MM.1S (cell line): ENCODE data around the gene ADO.
A peak's percentile ranks its signal among the peaks of the same experiment; 100 is the strongest.

Source experiments
- DNase-seq: peaks from one replicate; pipeline ENCODE4 v3.0.0-alpha.2; 2015
- H2AFZ ChIP-seq: fragments of 300-600 bp; sonication (generic); 2 replicates; pipeline ENCODE4 v1.6.0; 2016; ENCODE audit warnings: antibody characterized with exemption, low read length
- H3F3A ChIP-seq: fragments of 300-600 bp; sonication (generic); 2 replicates; pipeline ENCODE4 v1.6.1; 2016; ENCODE audit warnings: mild to moderate bottlenecking, antibody characterized with exemption, low read length, moderate library complexity, mixed read lengths; ENCODE audit not compliant: insufficient read depth
- H3K27ac ChIP-seq: fragments of 300-600 bp; sonication (generic); 2 replicates; pipeline ENCODE4 v1.5.1; 2016; ENCODE audit warnings: mild to moderate bottlenecking, low read length
- H3K27me3 ChIP-seq: fragments of 300-600 bp; sonication (generic); replicated peaks from 2 replicates; pipeline ENCODE4 v1.6.0; 2016; ENCODE audit warnings: low read length; ENCODE audit not compliant: insufficient read depth
- H3K36me3 ChIP-seq: fragments of 300-600 bp; sonication (generic); replicated peaks from 2 replicates; pipeline ENCODE4 v1.6.1; 2016; ENCODE audit warnings: mild to moderate bottlenecking, low read length, mixed read lengths; ENCODE audit not compliant: insufficient read depth
- H3K4me1 ChIP-seq: fragments of 300-600 bp; sonication (generic); 2 replicates; pipeline ENCODE4 v1.6.1; 2016; ENCODE audit warnings: low read length, mixed read lengths
- H3K4me2 ChIP-seq: fragments of 300-600 bp; sonication (generic); 2 replicates; pipeline ENCODE4 v1.6.0; 2016; ENCODE audit warnings: low read depth, low read length
- H3K4me3 ChIP-seq: fragments of 300-600 bp; sonication (generic); 2 replicates; pipeline ENCODE4 v1.5.1; 2016; ENCODE audit warnings: low read length, mixed read lengths
- H3K79me2 ChIP-seq: fragments of 300-600 bp; sonication (generic); 2 replicates; pipeline ENCODE4 v1.6.1; 2016; ENCODE audit warnings: mixed run types, low read length, mixed read lengths
- H3K9ac ChIP-seq: fragments of 300-600 bp; sonication (generic); 2 replicates; pipeline ENCODE4 v1.6.1; 2016; ENCODE audit warnings: low read length, mixed read lengths
- H3K9me2 ChIP-seq: fragments of 300-600 bp; sonication (generic); replicated peaks from 2 replicates; pipeline ENCODE4 v1.6.1; 2016; ENCODE audit warnings: mild to moderate bottlenecking, low read length, mixed read lengths; ENCODE audit not compliant: insufficient read depth
- H3K9me3 ChIP-seq: fragments of 300-600 bp; sonication (generic); replicated peaks from 2 replicates; pipeline ENCODE4 v1.6.1; 2016; ENCODE audit warnings: mild to moderate bottlenecking, low read length, mixed read lengths; ENCODE audit not compliant: insufficient read depth
- H4K20me1 ChIP-seq: fragments of 300-600 bp; sonication (generic); 2 replicates; pipeline ENCODE4 v1.6.1; 2016; ENCODE audit warnings: mild to moderate bottlenecking, low read length, moderate library complexity, mixed read lengths; ENCODE audit not compliant: insufficient read depth
- CTCF ChIP-seq: fragments of 300-600 bp; sonication (generic); IDR thresholded peaks from 2 replicates; pipeline ENCODE4 v1.5.1; 2016; ENCODE audit warnings: antibody characterized with exemption, low read length, mixed read lengths
- EZH2 ChIP-seq: fragments of 300-600 bp; sonication (generic); optimal IDR thresholded peaks from 2 replicates; pipeline ENCODE3; 2017; ENCODE audit warnings: low read depth, mild to moderate bottlenecking, antibody characterized with exemption, low read length, mixed read lengths
- EZH2phosphoT487 ChIP-seq: fragments of 300-600 bp; sonication (generic); IDR thresholded peaks from 2 replicates; pipeline ENCODE4 v1.6.1; 2018; ENCODE audit warnings: antibody characterized with exemption, low read length

The ADO gene

GRCh38 chr10:62851442-62851841, 46.9 kb downstream of the ADO start:
- Histone ChIP-seq H3K27me3 (no peaks in the 10 kb centered on the region), H3K27ac (no peak overlapping the region), H3K9me3 (no peaks in the 10 kb centered on the region), H3F3A (no peaks in the 10 kb centered on the region), H3K9me2 (no peaks in the 10 kb centered on the region), H3K79me2 (no peaks in the 10 kb centered on the region), H2AFZ (no peak overlapping the region), H4K20me1 (no peaks in the 10 kb centered on the region), H3K36me3 (no peaks in the 10 kb centered on the region), H3K9ac (no peak overlapping the region), H3K4me2 (no peak overlapping the region), H3K4me3 (no peak overlapping the region), H3K4me1 (peaks cover 20% of the 10 kb centered on the region)
- no peak for DNase-seq
- TF ChIP-seq EZH2phosphoT487 = no peak
- peak; percentile 36 for TF ChIP-seq CTCF
- no peak for TF ChIP-seq EZH2

DNA sequence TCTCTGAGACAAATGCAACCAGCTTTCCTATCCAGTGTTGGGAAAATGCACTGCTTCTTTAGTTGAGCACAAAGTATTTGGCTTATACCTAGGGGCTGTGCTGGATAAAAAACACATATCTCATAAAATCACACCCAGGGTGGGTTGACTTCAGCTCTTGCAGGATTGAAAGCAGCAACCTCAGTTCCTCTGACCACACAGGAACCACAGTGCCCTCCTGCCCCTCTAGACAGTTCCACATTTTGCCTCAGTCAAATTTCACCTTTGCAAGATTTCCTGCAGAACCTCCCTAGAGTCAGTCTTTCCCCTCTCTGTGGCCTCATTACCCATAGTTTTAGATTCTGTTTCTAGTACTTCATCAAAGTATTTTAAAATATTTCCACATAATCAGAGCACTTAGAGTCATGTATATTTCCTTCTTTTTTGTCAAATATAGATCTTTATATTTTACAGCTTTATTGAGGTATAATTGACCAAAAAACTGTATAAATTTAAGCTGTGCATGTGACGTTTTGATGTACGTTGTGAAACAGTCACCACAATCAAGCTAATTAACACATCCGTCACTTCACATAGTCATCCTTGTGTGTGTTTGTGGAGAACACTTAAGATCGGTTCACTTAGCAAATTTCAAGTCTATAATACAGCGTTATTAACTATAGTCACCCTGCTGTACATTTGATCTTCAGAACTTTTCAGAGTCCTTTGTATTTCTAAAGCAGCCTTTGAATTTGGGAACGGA, 48.6 kb downstream of the ADO start:
- H3K36me3 ChIP-seq = no peaks in the 10 kb centered on the region
- H3K9me3 ChIP-seq = no peaks in the 10 kb centered on the region
- no peaks in the 10 kb centered on the region for H3K79me2 ChIP-seq
- H2AFZ ChIP-seq = no peak overlapping the region
- H3K27me3 ChIP-seq = no peaks in the 10 kb centered on the region
- no peaks in the 10 kb centered on the region for H4K20me1 ChIP-seq
- TF ChIP-seq EZH2 (no peak), CTCF (no peak), EZH2phosphoT487 (no peak)
- no peak overlapping the region for H3K4me3 ChIP-seq
- 0 out of 2 replicates have a peak overlapping the region, but pooled peaks have one; percentile 3 for H3K4me2 ChIP-seq
- no peaks in the 10 kb centered on the region for H3K9me2 ChIP-seq
- peak; percentile 48 for DNase-seq
- H3K27ac ChIP-seq = no peak overlapping the region
- no peaks in the 10 kb centered on the region for H3F3A ChIP-seq
- no peak overlapping the region for H3K9ac ChIP-seq
- H3K4me1 ChIP-seq = peaks cover 20% of the 10 kb centered on the region

GRCh38 chr10:62853710-62854109, 49.2 kb downstream of the ADO start:
- Histone ChIP-seq H3K4me2 (no peak overlapping the region), H3K4me3 (no peak overlapping the region), H3K9ac (no peak overlapping the region), H3K9me3 (no peaks in the 10 kb centered on the region), H4K20me1 (no peaks in the 10 kb centered on the region), H3K4me1 (peaks cover 20% of the 10 kb centered on the region), H2AFZ (no peak overlapping the region), H3F3A (no peaks in the 10 kb centered on the region), H3K27me3 (no peaks in the 10 kb centered on the region), H3K9me2 (no peaks in the 10 kb centered on the region), H3K79me2 (no peaks in the 10 kb centered on the region), H3K36me3 (no peaks in the 10 kb centered on the region), H3K27ac (no peak overlapping the region)
- TF ChIP-seq EZH2 = no peak
- no peak for TF ChIP-seq CTCF
- TF ChIP-seq EZH2phosphoT487 = no peak
- no peak for DNase-seq
